Measurements from ENCODE around the gene MIP. TPM values are rescaled to one million over a fixed set of nuclear protein-coding genes. Genes with fewer than 3 reads are reported as not detected.
"Not testable (repeated sequence)": the region's sequence is repeated elsewhere in the genome, so short reads cannot be mapped to it uniquely, and the experiment has no call there.

Gene MIP
- total RNA-seq, 1 experiment from 2014 or later = 0.17 TPM

- DNase-seq (ENCODE audit: low spot score) = no peak
Observed at GRCh38 chr12:56410768-56411167, 43.7 kb downstream of the MIP start.

GRCh38 chr12:56408799-56409417 lies 45.5 kb downstream of the MIP start:
- no peak for DNase-seq (ENCODE audit: low spot score)

- not testable (repeated sequence) for DNase-seq (ENCODE audit: low spot score)
Observed at GRCh38 chr12:56404227-56404626, 50.2 kb downstream of the MIP start.

- not testable (repeated sequence) for DNase-seq (ENCODE audit: low spot score)
Observed at GRCh38 chr12:56401612-56402011, 52.8 kb downstream of the MIP start.

- not testable (repeated sequence) for DNase-seq (ENCODE audit: low spot score)
Observed at GRCh38 chr12:56401125-56401524, 53.3 kb downstream of the MIP start.

Other genes starting within 250 kb of the MIP start
- 55.1 and 62.8 TPM in 2 replicates for gene RNF41, start 232.7 kb downstream of the MIP start, total RNA-seq (2014; rRNA removed; shearing (Covaris generic))
- gene NABP2, start 230.3 kb downstream of the MIP start, total RNA-seq (2014; rRNA removed; shearing (Covaris generic)) = 65.8 and 87.5 TPM in 2 replicates
- gene SLC39A5, start 224.6 kb downstream of the MIP start, total RNA-seq (2014; rRNA removed; shearing (Covaris generic)) = not detected in 2 replicates
- gene ANKRD52, start 196.3 kb downstream of the MIP start, total RNA-seq (2014; rRNA removed; shearing (Covaris generic)) = 13.4 and 15.4 TPM in 2 replicates
- 4.5 and 8.1 TPM in 2 replicates for gene COQ10A, start 187.7 kb downstream of the MIP start, total RNA-seq (2014; rRNA removed; shearing (Covaris generic))
- 122 and 155 TPM in 2 replicates for gene CS, start 154.3 kb downstream of the MIP start, total RNA-seq (2014; rRNA removed; shearing (Covaris generic))
- 142 and 167 TPM in 2 replicates for gene CNPY2, start 138.7 kb downstream of the MIP start, total RNA-seq (2014; rRNA removed; shearing (Covaris generic))
- gene PAN2, start 120.7 kb downstream of the MIP start, total RNA-seq (2014; rRNA removed; shearing (Covaris generic)) = 11.8 and 16.4 TPM in 2 replicates
- gene IL23A, start 115.8 kb downstream of the MIP start, total RNA-seq (2014; rRNA removed; shearing (Covaris generic)) = 0.23 TPM in 1 of 2 replicates, not detected in the other
- gene STAT2, start 94.5 kb downstream of the MIP start, total RNA-seq (2014; rRNA removed; shearing (Covaris generic)) = 125 and 159 TPM in 2 replicates
- gene APOF, start 91.8 kb downstream of the MIP start, total RNA-seq (2014; rRNA removed; shearing (Covaris generic)) = not detected in 2 replicates
- gene TIMELESS, start 5.2 kb downstream of the MIP start, total RNA-seq (2014; rRNA removed; shearing (Covaris generic)) = 9.8 and 12.7 TPM in 2 replicates
- gene SPRYD4, start 13.9 kb upstream of the MIP start, total RNA-seq (2014; rRNA removed; shearing (Covaris generic)) = 1.6 and 1.8 TPM in 2 replicates
- not detected in 2 replicates for gene GLS2, start 33.5 kb upstream of the MIP start, total RNA-seq (2014; rRNA removed; shearing (Covaris generic))
- gene RBMS2, start 67.2 kb upstream of the MIP start, total RNA-seq (2014; rRNA removed; shearing (Covaris generic)) = 6.8 and 11.6 TPM in 2 replicates
- 22.2 and 28.4 TPM in 2 replicates for gene BAZ2A, start 175.7 kb upstream of the MIP start, total RNA-seq (2014; rRNA removed; shearing (Covaris generic))
- 765 and 888 TPM in 2 replicates for gene ATP5F1B, start 191.3 kb upstream of the MIP start, total RNA-seq (2014; rRNA removed; shearing (Covaris generic))
- 139 and 202 TPM in 2 replicates for gene PTGES3, start 233.6 kb upstream of the MIP start, total RNA-seq (2014; rRNA removed; shearing (Covaris generic))

All from H4 (cell line).